Activated CD8-positive, alpha-beta memory T cell treated with anti-CD3 and anti-CD28 coated beads, Interleukin-2, amount 10 ng/mL, durations not matched to agents 7 days and 5 days (primary cell): Measurements from ENCODE around the gene KSR1. TPM values are rescaled to one million over a fixed set of nuclear protein-coding genes. Genes with fewer than 3 reads are reported as not detected.

Source experiments
- ATAC-seq: fragments of 150-1000 bp; cut with Tn5 transposase; one replicate; pipeline ENCODE4 v1.10.0; 2021; ENCODE audit warnings: moderate library complexity
- CTCF ChIA-PET: fragments of 350-600 bp; sonication (Branson Sonifier 250); formaldehyde crosslinking; loops from one replicate; lab custom pipeline; 2021; ENCODE audit warnings: antibody characterized with exemption; lab: Charles Lee
- DNase-seq: peaks from one replicate; pipeline ENCODE4 v3.0.0-alpha.2; 2020
- H3K27ac Mint-ChIP-seq: one replicate; pipeline ENCODE4 v1.8.0; 2021; ENCODE audit warnings: mild to moderate bottlenecking, mixed read lengths
- H3K27me3 Mint-ChIP-seq: one replicate; pipeline ENCODE4 v1.8.0; 2021; ENCODE audit warnings: mixed read lengths
- H3K36me3 Mint-ChIP-seq: one replicate; pipeline ENCODE4 v1.8.0; 2021; ENCODE audit warnings: mild to moderate bottlenecking, mixed read lengths
- H3K4me1 Mint-ChIP-seq: one replicate; pipeline ENCODE4 v1.8.0; 2021; ENCODE audit warnings: mixed read lengths
- H3K4me3 Mint-ChIP-seq: one replicate; pipeline ENCODE4 v1.8.0; 2021; ENCODE audit warnings: mild to moderate bottlenecking, moderate library complexity, mixed read lengths
- H3K9me3 Mint-ChIP-seq: one replicate; pipeline ENCODE4 v1.8.0; 2022; ENCODE audit warnings: low read depth, mixed read lengths
- total RNA-seq, 2 experiments: library from RNA; stranded (reverse); gene quantifications; one replicate each; pipeline ENCODE4 v1.2.3, GENCODE V29; 2021

Gene KSR1
- total RNA-seq, 2 experiments from 2014 or later: 56.6 to 70.4 TPM

DNA sequence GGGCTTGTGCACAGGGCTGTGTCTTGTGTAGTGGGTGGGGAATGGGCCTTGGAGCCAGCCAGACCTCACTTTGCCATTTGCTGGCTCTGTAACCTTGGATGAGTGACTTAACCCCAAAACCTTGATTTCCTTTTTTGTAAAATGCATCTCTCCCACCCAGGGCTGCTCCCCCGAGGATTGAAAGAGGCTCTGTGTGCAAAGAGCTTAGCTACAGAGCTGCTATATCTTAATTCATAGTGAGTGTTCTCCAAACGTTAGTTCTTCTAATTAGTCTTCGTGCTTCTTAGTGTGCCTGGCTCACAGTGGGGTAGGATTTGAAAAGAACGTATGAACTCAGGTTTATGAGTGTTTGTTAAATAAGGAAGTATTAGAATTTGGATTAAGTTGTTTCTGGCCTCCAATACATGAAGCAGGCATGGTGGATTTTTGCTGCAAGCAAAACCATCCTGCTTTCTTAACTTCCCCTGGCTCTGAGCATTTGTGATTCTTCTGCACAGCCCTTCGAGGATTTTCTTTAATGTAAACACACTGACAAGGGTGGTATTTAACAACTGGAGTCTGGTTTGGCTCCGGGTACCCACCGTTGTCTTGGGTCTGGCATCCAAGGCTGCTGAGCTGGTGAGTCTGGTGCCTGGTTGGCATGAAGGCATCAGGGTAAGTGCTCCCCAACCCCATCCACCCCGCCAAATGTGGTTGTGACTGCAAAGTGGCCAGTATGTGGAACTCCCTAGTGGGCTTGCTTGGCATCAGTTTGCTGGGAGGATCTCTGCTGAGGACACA lies 29.7 kb downstream of the KSR1 start:
- H3K27ac Mint-ChIP-seq: no peak overlapping the region
- no peaks in the 10 kb centered on the region for H3K27me3 Mint-ChIP-seq
- DNase-seq (no peak), ATAC-seq (no peak)
- H3K9me3 Mint-ChIP-seq: no peaks in the 10 kb centered on the region
- no peak overlapping the region for H3K4me3 Mint-ChIP-seq
- peaks cover 14% of the 10 kb centered on the region for H3K36me3 Mint-ChIP-seq
- CTCF ChIA-PET: no interaction called here
- H3K4me1 Mint-ChIP-seq: peaks cover 47% of the 10 kb centered on the region

DNA sequence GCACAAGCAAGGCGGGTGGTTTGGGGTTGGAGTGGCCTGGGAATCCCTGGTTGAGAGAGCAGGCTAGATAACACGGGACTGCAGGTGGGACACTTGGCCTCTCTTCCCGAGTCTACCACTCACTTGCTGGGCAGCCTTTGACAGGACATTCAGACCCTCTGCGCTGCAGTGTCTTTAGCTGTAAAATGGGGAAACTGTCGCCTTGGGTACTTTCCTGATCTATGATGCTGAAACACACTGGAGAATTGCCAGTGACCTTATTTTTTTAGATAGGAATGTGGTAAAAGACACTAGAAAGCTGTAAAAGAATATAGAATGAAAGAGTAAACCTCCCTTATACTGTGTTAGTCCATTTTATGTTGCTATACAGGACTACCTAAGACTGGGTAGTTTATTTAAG lies 30.5 kb downstream of the KSR1 start:
- Mint-ChIP-seq H3K9me3 (no peaks in the 10 kb centered on the region), H3K36me3 (peaks cover 14% of the 10 kb centered on the region), H3K4me3 (no peak overlapping the region), H3K27me3 (no peaks in the 10 kb centered on the region), H3K27ac (no peak overlapping the region), H3K4me1 (peaks cover 44% of the 10 kb centered on the region)
- ATAC-seq: no peak
- CTCF ChIA-PET: no interaction called here
- no peak for DNase-seq

- H3K4me3 Mint-ChIP-seq: no peak overlapping the region
- CTCF ChIA-PET: no interaction called here
- no peaks in the 10 kb centered on the region for H3K9me3 Mint-ChIP-seq
- DNase-seq (no peak), ATAC-seq (no peak)
- H3K36me3 Mint-ChIP-seq: peaks cover 14% of the 10 kb centered on the region
- no peak overlapping the region for H3K27ac Mint-ChIP-seq
- H3K4me1 Mint-ChIP-seq: peaks cover 35% of the 10 kb centered on the region
- no peaks in the 10 kb centered on the region for H3K27me3 Mint-ChIP-seq
These were observed 32.0 kb downstream of the KSR1 start for GRCh38 chr17:27488231-27488630.

- DNase-seq (no peak), ATAC-seq (no peak)
- no peak overlapping the region for H3K4me3 Mint-ChIP-seq
- CTCF ChIA-PET: no interaction called here
- peaks cover 31% of the 10 kb centered on the region for H3K4me1 Mint-ChIP-seq
- no peaks in the 10 kb centered on the region for H3K9me3 Mint-ChIP-seq
- no peaks in the 10 kb centered on the region for H3K27me3 Mint-ChIP-seq
- H3K36me3 Mint-ChIP-seq: peaks cover 10% of the 10 kb centered on the region
- H3K27ac Mint-ChIP-seq: no peak overlapping the region
These were observed 32.9 kb downstream of the KSR1 start for GRCh38 chr17:27489045-27489715.

- peaks cover 33% of the 10 kb centered on the region for H3K4me1 Mint-ChIP-seq
- H3K4me3 Mint-ChIP-seq: no peak overlapping the region
- CTCF ChIA-PET: no interaction called here
- peaks cover 8% of the 10 kb centered on the region for H3K36me3 Mint-ChIP-seq
- no peak for DNase-seq
- H3K27ac Mint-ChIP-seq: no peak overlapping the region
- no peaks in the 10 kb centered on the region for H3K27me3 Mint-ChIP-seq
- ATAC-seq: no peak
- H3K9me3 Mint-ChIP-seq: no peaks in the 10 kb centered on the region
These were observed 34.1 kb downstream of the KSR1 start for GRCh38 chr17:27490391-27490790.

- CTCF ChIA-PET: no interaction called here
- H3K27me3 Mint-ChIP-seq: no peaks in the 10 kb centered on the region
- peaks cover 8% of the 10 kb centered on the region for H3K36me3 Mint-ChIP-seq
- ATAC-seq (no peak), DNase-seq (no peak)
- H3K9me3 Mint-ChIP-seq: no peaks in the 10 kb centered on the region
- H3K4me3 Mint-ChIP-seq: no peak overlapping the region
- no peak overlapping the region for H3K27ac Mint-ChIP-seq
- peaks cover 40% of the 10 kb centered on the region for H3K4me1 Mint-ChIP-seq
These were observed 35.5 kb downstream of the KSR1 start for GRCh38 chr17:27491713-27492190.

DNA sequence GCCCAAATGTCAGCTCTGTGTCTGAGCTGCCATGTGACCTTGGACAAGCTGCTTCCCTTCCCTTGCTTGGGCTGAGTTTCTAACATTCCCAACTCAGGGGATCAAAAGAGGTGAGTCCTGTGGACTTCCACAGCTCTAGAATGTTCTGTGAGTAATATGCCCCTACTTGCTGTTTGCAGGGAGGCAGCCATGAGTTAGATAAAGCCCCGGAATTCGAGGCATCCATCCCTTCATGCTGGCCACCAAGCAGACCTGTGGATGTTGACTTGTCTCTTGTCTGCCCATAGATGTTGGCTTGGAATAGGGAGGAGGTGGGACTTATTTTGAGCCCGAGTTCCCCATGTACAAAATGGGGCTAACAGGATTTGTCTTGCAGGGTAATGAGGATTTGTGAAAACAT lies 36.2 kb downstream of the KSR1 start:
- H3K27ac Mint-ChIP-seq: no peak overlapping the region
- H3K36me3 Mint-ChIP-seq: peaks cover 8% of the 10 kb centered on the region
- CTCF ChIA-PET: no interaction called here
- no peaks in the 10 kb centered on the region for H3K9me3 Mint-ChIP-seq
- ATAC-seq (no peak), DNase-seq (no peak)
- peaks cover 40% of the 10 kb centered on the region for H3K4me1 Mint-ChIP-seq
- no peaks in the 10 kb centered on the region for H3K27me3 Mint-ChIP-seq
- no peak overlapping the region for H3K4me3 Mint-ChIP-seq

DNA sequence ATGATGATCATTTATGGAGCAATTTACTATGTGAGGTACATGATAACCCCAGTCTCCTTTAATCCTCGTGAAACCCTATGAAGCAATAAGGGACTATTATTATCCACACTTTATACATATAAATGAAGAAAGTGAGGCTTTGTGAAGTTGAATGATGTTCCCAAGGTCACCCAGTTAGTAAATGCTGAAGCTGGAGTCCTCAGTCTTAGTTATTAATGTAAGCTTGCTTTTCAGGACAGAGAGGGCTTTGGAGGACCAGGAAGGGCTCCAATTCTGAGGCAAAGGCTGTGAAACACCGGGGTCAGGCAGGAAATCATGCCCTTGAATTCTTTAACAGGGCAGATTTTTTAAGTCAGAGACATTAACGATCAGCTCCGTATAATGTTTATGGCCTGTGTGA lies 36.8 kb downstream of the KSR1 start:
- DNase-seq: no peak
- no peak overlapping the region for H3K4me3 Mint-ChIP-seq
- no peaks in the 10 kb centered on the region for H3K27me3 Mint-ChIP-seq
- peaks cover 40% of the 10 kb centered on the region for H3K4me1 Mint-ChIP-seq
- no peaks in the 10 kb centered on the region for H3K9me3 Mint-ChIP-seq
- peaks cover 7% of the 10 kb centered on the region for H3K36me3 Mint-ChIP-seq
- CTCF ChIA-PET: no interaction called here
- no peak overlapping the region for H3K27ac Mint-ChIP-seq
- no peak for ATAC-seq

- no peak for ATAC-seq
- H3K27ac Mint-ChIP-seq: no peak overlapping the region
- H3K4me1 Mint-ChIP-seq: peaks cover 35% of the 10 kb centered on the region
- no peak overlapping the region for H3K4me3 Mint-ChIP-seq
- no peaks in the 10 kb centered on the region for H3K9me3 Mint-ChIP-seq
- CTCF ChIA-PET: no interaction called here
- peaks cover 12% of the 10 kb centered on the region for H3K36me3 Mint-ChIP-seq
- DNase-seq: no peak
- no peaks in the 10 kb centered on the region for H3K27me3 Mint-ChIP-seq
These were observed 38.2 kb downstream of the KSR1 start for GRCh38 chr17:27494192-27495091.

- Mint-ChIP-seq H3K4me1 (peaks cover 28% of the 10 kb centered on the region), H3K36me3 (peaks cover 22% of the 10 kb centered on the region), H3K4me3 (no peak overlapping the region), H3K27me3 (no peaks in the 10 kb centered on the region), H3K9me3 (peaks cover under 1% of the 10 kb centered on the region), H3K27ac (no peak overlapping the region)
- ATAC-seq (no peak), DNase-seq (no peak)
- CTCF ChIA-PET: no interaction called here
These were observed 39.2 kb downstream of the KSR1 start for GRCh38 chr17:27495460-27495859.

GRCh38 chr17:27496005-27496404 lies 39.8 kb downstream of the KSR1 start:
- Mint-ChIP-seq H3K4me1 (peaks cover 25% of the 10 kb centered on the region), H3K27ac (no peak overlapping the region), H3K9me3 (peaks cover 5% of the 10 kb centered on the region), H3K27me3 (no peaks in the 10 kb centered on the region), H3K4me3 (no peak overlapping the region), H3K36me3 (peaks cover 27% of the 10 kb centered on the region)
- CTCF ChIA-PET: interaction anchor here (1.5 kb wide), 1 partner anchor 14 kb away, joined by 3 read pairs; no protein-coding TSS in a partner anchor
- no peak for ATAC-seq
- no peak for DNase-seq

- H3K4me1 Mint-ChIP-seq: peaks cover 23% of the 10 kb centered on the region
These were observed 40.2 kb downstream of the KSR1 start for GRCh38 chr17:27496437-27496943.

GRCh38 chr17:27496971-27497370 lies 40.7 kb downstream of the KSR1 start:
- peaks cover 18% of the 10 kb centered on the region for H3K4me1 Mint-ChIP-seq
- no peak for DNase-seq
- no peak overlapping the region for H3K27ac Mint-ChIP-seq
- peaks cover 5% of the 10 kb centered on the region for H3K9me3 Mint-ChIP-seq
- no peak overlapping the region for H3K4me3 Mint-ChIP-seq
- CTCF ChIA-PET: interaction anchor here (1.5 kb wide), 1 partner anchor 15 kb away, joined by 3 read pairs; no protein-coding TSS in a partner anchor
- peaks cover 32% of the 10 kb centered on the region for H3K36me3 Mint-ChIP-seq
- H3K27me3 Mint-ChIP-seq: no peaks in the 10 kb centered on the region
- no peak for ATAC-seq

More at GRCh38 chr17:27496437-27496943, 40.2 kb downstream of the KSR1 start:
- no peak overlapping the region for H3K4me3 Mint-ChIP-seq
- DNase-seq (no peak), ATAC-seq (no peak)
- peaks cover 28% of the 10 kb centered on the region for H3K36me3 Mint-ChIP-seq
- no peak overlapping the region for H3K27ac Mint-ChIP-seq
- CTCF ChIA-PET: interaction anchor here (1.5 kb wide), 1 partner anchor 15 kb away, joined by 3 read pairs; no protein-coding TSS in a partner anchor
- no peaks in the 10 kb centered on the region for H3K27me3 Mint-ChIP-seq
- H3K9me3 Mint-ChIP-seq: peaks cover 5% of the 10 kb centered on the region
